ENCODE results near the gene PAFAH2.
"Not testable (repeated sequence)": the region's sequence is repeated elsewhere in the genome, so short reads cannot be mapped to it uniquely, and the experiment has no call there.

PAFAH2 gene

DNA sequence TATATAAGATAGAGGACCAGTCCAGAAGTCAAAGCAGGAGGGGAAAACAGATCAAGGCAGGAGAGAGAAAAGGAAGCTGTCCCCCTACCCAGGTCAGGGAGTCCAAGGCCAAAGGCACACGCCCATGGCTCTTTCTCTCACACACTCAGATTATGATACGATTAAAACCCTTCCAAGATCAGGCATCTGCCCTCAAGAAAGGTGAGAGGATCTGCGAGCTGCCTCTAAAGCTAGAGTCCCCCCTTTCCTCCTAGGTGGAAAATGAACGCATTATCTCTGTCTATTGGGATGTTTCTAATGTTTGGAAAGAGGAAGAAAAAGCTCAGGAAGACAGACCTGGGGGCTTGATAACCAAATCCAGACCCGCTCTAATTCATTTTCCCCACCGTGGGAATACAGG is 7.6 kb downstream of the PAFAH2 start:
- TF ChIP-seq CTCF (IDR thresholded peaks at IDR 0.05) (no peak), ZFX (IDR thresholded peaks at IDR 0.05; ENCODE audit: borderline replicate concordance) (no peak)
- no peak overlapping the region for H3K27ac ChIP-seq

DNA sequence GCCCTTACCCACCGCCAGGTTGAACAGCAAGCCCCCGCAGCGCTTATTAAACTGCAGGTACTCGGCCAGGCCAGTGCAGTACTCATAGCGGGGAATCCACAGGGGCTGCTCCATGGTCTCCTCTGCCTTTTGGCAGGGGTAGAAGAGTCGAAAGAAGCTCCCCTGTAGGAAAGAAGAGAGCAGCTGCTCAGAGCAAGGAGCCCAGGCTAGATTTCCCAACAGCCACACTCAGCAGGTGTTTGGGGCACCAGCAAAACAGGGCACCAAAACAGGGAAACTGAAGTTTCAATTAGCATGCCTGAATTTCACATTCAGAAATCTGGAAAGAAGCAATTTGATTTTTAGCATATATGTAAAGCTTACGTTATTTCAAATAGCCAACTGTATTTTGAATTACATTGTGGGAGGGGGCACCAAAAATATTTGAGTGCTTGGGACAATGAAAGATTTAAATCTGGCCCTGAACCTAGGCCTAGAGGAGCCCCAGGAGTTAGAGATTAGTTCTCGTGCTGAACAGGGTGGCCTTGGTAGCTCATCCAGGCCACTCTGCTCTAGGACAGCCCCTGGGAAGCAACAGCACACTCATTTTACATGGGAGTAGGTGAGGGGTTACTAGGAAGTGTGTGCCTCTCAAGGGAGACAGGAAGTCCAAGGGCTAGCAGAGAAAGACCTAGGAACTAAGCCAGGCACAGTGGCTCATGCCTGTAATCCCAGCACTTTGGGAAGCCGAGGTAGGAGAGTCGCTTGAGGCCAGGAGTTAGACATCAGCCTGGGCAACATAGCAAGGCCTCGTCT is 8.2 kb downstream of the PAFAH2 start:
- no peak overlapping the region for H3K27ac ChIP-seq
- TF ChIP-seq ZFX (IDR thresholded peaks at IDR 0.05; ENCODE audit: borderline replicate concordance) (no peak), CTCF (IDR thresholded peaks at IDR 0.05) (no peak)

DNA sequence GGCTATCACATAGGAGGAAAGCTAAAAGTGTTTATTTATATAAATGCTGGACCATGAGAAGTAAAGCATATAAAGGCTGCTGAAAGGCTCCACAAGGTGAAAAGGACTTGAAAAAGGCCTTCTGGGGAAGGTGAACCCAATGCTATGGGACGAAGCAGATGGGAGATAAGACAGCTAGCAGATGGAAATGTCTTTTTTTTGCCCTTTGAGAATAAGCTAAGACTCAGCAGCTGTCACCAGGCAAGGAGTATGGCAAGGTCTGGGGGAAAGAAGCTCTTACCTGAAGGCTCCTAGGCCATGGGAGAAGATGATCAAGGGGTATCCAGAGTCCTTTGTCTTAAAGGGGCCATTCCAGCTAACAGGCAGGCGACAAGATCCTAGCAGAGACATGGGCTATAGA is 9.9 kb downstream of the PAFAH2 start:
- H3K27ac ChIP-seq, result no peak overlapping the region
- TF ChIP-seq CTCF (IDR thresholded peaks at IDR 0.05), result no peak
- no peak for TF ChIP-seq ZFX (IDR thresholded peaks at IDR 0.05; ENCODE audit: borderline replicate concordance)

DNA sequence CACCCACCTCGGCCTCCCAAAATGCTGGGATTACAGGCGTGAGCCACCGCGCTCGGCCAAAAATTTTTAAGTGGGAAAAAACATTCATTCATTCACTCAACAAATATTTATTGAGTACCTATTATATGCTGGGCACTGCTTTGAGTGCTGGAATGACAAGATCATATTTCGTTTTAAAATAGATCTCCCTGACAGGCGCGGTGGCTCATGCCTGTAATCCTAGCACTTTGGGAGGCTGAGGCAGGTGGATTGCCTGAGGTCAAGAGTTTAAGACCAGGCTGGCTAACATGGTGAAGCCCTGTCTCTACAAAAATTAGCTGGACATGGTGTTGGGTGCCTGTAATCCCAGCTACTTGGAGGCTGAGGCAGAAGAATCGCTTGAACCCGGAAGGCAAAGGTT is 11.1 kb downstream of the PAFAH2 start:
- not testable (repeated sequence) for H3K27ac ChIP-seq

GRCh38 chr1:25985670-25986069 is 12.2 kb downstream of the PAFAH2 start:
- no peak overlapping the region for H3K27ac ChIP-seq
- TF ChIP-seq CTCF (IDR thresholded peaks at IDR 0.05) (no peak), ZFX (IDR thresholded peaks at IDR 0.05; ENCODE audit: borderline replicate concordance) (no peak)

DNA sequence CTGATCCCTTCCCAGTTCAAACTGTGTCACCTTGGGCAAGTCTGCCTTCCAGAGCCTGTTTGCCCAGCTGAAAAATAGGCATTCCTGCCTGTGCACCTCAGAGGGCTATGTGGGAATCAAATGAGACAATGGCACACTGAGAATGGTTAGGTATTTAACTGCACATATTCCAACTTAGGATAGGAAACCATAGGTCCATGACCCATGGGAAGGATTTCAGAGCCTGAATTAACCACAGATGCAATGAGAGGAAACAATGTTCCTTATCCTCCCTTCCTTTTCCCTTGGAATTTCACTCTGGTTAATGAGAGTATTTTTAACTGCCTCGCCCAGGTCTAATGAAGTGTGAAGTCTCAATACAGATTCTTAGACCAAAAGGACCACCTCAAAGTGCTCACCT is 12.7 kb downstream of the PAFAH2 start:
- no peak overlapping the region for H3K27ac ChIP-seq
- no peak for TF ChIP-seq ZFX (IDR thresholded peaks at IDR 0.05; ENCODE audit: borderline replicate concordance)

DNA sequence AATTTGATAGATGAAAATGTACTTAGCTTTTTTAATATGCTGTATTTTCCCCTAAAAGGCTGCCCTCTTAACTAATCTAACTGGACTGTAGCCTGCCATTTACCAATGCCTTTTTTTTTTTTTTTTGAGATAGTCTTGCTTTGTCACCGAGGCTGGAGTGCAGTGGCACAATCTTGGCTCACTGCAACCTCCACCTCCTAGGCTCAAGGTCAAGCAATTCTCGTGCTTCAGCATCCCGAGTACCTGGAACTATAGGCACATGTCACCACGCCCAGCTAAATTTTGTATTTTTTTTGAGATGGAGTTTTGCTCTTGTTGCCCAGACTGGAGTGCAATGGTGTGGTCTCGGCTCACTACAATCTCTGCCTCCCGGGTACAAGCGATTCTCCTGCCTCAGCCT is 18.7 kb downstream of the PAFAH2 start:
- TF ChIP-seq CTCF (IDR thresholded peaks at IDR 0.05), result no peak
- TF ChIP-seq ZFX (IDR thresholded peaks at IDR 0.05; ENCODE audit: borderline replicate concordance), result no peak
- no peak overlapping the region for H3K27ac ChIP-seq

DNA sequence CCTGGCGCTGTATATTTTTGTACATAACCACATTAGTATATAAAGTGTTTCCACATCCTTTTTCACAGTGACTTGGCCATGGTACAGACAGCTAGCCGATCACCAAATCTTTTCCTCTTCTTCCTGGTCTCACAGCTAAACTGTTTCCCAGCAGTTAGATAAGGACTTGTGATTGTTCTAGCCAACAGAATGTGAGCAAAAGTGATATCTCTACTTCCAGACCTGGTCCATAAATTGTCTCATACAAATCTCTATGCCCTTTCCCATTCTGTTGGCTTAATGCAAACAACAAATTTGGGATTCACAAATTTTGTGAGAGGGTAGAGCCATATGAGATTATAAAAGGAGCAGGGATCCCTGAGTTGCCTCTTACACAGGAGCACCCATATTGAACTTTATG is 19.5 kb downstream of the PAFAH2 start:
- TF ChIP-seq ZFX (IDR thresholded peaks at IDR 0.05; ENCODE audit: borderline replicate concordance) (no peak), CTCF (IDR thresholded peaks at IDR 0.05) (no peak)
- no peak overlapping the region for H3K27ac ChIP-seq

Data from 22Rv1 (cell line).